SKM-1 (cell line): Measurements from ENCODE around the gene C1orf159.
"Not testable (repeated sequence)": the region's sequence is repeated elsewhere in the genome, so short reads cannot be mapped to it uniquely, and the experiment has no call there.

Experiments
- DNase-seq: peaks from one replicate; lab custom pipeline; 2025; ENCODE audit not compliant: unreplicated experiment; lab: John Stamatoyannopoulos, UW

C1orf159 gene

DNA sequence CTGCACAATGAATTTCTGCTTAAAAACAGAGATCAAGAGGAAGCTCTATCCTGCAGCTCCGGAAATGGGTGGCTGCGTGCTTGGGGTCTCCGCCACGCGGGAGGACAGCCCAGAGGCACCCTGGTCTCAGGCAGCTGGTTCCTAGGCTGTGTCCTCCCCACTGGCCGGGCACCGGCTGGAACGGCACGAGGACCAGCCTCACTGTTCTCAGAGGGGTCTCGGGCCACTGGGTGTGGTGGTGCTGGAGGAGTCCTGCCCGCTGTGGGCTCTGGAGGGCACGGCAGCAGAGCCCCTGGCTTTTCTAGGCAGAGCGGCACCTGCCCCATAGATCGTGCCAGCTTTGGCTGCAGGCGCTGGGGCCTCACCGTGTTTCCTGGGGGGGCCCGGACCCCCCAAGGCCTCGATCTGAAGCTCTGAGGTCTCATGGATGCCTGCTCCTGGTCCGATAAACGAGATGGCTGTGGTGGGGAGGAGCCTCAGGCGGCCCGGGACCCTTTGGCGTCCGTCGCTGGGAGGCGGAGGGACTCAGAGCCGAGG is 33.6 kb downstream of the C1orf159 start:
- DNase-seq, result no peak

DNA sequence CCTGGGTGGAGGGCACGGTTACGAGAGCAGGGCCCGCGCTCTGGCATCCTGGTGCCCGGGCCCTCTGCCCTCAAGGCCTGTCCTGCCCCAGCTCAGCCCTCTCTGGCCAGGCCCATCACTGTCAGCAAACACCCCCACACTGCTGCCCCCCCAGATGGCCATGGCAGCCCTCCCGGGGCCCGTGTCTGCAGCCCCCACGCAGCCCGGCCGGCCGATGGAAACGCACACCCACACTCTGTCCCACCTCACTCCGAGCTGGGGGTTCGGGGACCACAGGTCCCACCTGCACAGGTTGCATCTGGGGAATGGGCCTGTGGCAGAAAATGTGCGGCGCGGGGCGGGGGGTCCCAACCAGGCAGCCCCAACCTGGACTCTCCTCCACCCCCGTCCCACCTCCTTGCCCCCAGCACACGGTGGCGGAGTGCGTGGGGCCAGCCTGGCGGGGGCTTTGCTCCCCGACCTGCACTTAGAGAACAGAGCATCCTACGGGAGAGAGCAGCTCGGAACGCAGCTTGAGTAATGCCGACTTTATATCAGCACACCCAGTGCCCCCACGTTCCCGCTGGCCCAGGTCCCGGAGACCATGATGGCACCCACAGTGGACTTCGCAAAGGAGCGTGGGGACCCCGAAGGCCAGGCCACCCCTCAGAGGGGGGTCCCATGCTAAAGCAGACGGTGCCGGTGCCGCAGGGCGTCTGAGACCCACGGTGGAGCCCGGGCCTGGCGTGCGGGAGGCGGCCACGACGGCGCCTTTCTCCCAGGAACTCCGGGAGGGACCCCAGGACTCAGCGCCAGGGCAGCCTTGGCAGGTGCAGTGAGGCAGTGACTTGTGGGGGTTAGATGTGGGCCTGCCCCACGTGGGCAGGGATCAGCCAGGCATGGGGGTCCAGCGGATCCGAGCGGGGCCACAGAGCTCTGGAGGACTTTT is 34.3 kb downstream of the C1orf159 start:
- no peak for DNase-seq

DNA sequence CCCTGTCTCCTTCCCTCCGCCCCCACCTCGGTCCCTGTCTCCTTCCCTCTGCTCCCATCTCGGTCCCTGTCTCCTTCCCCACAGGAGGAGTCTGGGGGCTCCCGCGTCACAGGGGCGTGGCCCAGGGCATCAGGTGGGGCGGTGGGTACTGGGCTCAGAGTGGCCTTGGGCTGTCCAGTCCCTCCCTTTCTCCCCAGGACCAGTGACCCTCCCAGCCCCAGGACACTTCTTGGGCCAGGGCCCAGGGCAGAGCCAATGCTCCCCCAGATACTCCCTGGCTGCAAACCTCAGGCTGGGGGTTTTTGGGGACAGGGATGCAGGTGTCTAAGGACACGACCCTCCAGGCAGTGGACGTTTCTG is 35.0 kb downstream of the C1orf159 start:
- DNase-seq, result no peak

DNA sequence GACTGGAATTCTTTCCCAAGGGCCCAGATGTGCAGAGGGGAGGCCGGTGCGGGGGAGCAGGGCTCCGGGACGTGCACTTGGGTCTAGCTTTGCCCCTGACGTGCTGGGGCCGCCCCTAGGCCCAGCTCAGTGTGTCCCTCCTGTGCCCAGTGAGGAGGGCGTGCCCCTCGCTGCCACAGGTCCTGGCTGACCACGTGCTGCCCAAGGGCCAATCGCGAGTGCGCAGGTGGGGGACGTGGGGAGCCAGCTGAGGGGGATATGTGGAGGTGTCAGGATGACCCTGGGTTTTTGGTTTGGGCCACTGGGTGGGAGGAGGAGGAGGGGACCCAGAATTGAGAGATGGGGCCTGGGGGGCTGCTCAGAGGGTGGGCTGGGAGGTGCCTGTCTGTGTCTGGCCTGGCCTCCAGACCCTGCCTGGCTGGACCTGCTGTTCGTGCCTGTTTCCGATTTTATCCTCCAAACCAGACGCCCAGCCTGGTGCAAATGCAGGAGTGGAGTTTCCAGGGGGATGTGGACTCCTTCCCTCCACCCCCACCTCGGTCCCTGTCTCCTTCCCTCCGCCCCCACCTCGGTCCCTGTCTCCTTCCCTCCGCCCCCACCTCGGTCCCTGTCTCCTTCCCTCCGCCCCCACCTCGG is 35.6 kb downstream of the C1orf159 start:
- no peak for DNase-seq

DNA sequence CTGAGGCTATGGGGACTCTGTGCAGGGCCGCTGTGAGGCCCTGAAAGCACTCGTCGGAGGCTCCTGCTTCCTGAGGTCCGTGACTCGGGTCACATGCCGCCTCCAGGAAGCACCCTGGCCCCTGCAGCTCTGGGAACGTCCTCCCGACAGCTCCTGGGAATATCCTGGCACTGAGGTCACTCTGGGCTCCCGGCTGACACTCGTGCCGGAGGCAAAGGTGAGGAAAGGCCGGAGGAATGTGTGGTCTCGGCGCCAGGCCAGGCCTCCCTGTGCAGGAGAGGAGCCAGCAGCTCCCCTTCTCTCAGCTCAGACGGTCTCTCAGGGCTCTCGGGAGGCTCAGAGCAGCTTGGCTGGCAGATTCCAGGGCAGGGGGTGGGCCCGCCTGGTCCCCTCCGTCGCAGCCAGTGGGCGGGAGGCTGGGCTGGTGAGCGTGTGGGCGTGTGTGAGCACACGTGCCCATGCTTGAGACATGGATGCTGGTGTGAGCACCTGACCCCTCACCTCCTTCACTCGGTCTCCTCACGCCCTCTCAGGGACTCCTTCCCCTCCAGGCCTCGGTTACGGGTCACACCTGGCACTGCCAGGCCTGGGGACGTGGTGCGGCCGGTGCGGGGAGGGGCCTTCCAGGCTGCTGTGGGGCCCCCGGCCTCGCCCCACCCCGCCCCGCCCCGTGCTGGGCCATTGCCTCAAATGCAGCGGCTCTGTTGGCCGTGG is 36.3 kb downstream of the C1orf159 start:
- no peak for DNase-seq

DNA sequence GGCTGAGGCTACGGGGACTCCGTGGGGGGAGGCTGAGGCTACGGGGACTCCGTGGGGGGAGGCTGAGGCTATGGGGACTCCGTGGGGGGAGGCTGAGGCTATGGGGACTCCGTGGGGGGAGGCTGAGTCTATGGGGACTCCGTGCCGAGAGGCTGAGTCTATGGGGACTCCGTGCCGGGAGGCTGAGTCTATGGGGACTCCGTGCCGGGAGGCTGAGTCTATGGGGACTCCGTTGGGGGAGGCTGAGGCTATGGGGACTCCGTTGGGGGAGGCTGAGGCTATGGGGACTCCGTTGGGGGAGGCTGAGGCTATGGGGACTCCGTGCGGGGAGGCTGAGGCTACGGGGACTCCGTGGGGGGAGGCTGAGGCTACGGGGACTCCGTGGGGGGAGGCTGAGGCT is 38.5 kb downstream of the C1orf159 start:
- not testable (repeated sequence) for DNase-seq

DNA sequence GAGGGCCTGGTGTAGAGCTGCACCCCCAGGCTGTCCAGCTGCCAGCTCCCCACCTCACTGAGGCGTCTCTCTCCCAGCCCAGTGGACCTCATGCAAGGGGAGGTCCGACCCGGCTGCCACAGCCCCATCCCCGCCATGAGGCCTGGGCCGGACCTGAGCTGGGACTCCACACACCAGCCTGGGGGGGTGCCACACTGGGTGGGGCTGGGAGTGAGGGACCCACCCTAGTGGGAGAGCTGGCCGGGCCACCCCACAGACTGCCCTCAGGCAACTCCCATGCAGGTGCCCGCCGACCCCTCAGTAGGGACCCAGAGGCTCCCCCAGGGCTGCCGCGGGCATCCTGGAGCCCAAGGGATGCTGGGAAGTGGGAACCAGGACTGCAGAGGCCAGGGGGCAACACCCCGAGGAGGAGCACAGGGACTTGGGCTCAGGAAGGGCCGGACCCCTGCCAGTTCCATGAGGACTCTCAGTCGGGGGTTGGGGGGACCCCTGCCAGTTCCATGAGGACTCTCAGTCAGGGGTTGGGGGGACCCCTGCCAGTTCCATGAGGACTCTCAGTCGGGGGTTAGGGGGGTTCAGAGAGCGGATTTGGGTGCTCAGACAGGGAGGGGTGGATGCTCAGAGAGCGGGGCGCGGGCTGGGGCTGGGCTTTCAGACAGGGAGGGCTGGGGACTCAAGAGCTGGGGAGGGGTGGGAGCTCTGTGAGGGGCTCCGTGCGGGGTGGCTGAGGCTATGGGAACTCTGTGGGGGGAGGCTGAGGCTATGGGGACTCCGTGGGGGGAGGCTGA is 40.5 kb downstream of the C1orf159 start:
- DNase-seq, result no peak

DNA sequence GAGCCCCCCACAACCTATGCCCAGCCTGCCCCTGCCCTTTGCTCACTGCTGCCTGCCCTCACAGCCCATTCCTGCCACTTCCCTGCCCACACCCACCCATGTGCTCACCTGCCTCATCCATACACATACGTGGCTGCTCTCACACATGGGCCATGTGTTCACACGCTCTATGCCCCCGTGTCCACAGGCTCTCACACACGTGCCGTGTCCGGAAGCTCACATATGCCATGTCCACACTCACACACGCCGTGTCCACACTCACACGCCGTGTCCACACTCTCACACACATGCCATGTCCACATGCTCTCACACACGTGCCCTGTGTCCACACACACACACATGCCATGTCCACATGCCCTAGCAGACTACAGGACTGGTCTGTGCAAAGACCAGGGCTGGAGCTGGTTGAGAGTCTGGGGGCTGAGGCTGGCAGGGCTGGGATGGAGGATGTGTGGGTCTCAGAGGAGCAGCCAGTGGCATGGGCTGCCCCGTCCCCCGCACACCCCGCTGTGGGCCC is 41.2 kb downstream of the C1orf159 start:
- no peak for DNase-seq

DNA sequence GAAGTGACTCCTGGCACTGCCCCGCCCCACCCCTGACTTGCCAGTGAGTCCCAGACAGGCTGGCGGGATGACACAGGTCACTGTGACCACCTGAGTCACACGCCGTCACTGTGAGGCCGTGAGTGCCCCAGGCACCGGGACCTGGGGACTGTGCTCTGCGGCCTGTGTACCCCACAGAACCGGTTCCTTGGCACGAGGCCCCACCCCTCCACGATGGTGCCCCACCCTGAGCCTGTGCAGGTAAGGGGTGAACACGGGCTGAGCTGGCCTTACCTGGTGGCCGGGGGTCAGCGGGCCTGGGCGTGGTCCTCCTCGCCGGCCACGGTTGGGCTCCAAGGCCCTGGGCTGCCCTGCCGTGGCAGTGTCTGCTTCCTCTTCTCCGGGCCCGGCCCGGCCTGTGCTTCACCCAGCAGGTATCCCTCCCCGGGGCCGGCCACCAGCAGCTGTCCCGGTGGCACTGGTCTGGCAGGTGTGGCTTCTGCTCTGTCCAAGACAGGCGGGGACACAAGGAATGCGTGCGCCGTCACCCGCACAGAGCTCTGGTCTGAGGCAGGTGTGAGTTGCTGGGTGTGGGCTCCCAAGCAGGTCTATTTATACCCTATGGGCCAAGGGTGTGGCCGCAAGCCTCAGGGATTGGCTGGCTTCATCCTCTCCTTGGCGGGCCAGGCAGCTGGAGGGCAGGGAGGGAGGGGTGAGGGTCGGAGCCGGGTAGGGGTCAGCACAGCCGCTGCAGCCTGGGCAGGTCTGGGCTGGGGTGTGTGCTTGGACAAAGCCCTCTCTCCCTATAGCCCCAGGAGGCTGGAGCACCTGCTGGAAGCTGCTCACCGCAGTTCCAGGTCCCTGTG is 41.9 kb downstream of the C1orf159 start, which contains the start of gene RNF223:
Gene RNF223 (minus strand): TSS at position 564 of the 845 bp plus-strand sequence. CDS start 1,740 bp downstream, outside the sequence.
- no peak for DNase-seq

DNA sequence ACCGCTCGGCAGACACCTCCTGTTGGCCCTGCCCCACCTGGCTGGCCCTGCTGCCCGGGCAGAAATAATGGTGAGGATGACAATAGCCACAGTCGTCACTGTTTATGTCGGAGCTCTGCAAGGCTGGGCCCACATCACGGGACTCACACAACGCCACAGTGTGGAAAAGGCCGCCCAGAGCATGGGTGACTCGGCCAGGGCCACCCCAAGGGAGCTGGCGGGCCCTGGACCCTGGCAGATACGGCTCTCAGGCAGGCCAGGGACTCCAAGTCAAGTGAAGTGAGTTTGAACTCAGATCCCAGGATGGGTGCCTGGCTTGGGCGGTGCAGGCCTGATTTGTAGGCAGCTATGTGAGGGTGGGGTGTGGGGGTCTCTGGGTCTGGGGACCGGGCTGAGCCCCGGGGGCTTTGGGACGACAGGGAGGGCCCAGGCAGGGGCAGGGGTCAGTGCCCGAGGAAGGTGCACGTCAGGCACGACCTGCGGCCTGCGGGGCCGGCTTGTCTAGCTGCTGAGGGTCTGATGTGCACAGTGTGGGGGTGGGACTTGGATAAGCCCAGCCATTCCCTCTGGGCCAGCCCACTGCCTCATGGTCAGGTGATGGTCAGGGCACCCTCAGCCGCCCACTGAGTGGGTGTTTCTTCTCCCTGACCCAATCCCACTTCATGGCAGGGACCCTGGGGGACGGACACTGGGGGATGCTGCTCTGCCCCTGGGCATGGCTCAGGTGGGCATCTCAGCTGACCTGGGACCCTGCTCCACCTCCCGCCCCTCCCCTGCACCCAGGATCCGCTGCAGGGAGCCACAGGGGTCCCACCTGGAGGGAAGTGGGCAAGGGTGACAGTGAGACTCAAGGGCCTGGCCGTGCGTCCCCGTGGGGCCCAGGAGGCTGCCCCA is 42.8 kb downstream of the C1orf159 start:
- no peak for DNase-seq

DNA sequence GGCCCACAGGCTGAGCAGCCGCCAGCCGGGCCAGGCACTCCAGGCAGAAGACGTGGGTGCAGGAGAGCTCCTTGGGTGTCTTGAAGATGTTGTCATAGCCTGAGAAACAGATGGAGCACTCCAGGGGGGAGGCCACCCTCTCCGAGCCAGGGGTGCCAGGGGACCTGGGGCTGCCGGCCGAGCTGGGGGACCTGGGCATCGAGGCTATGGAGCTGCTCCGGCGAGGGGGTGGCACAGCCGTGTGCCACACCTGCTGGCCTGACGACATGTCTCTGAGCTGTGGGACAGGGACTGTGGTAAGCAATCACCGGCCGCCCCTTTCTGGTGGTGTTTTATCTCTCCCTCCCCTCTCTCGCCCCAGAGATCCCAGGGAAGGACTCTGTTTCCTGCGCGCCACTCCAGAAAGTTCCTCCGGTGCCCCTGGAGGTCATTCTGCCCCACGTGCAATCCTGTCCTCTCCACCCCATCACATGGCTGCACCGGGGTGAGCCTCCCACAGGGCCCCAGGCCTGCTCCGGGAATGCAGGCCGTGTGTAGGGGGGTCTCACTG is 43.5 kb downstream of the C1orf159 start:
- no peak for DNase-seq

DNA sequence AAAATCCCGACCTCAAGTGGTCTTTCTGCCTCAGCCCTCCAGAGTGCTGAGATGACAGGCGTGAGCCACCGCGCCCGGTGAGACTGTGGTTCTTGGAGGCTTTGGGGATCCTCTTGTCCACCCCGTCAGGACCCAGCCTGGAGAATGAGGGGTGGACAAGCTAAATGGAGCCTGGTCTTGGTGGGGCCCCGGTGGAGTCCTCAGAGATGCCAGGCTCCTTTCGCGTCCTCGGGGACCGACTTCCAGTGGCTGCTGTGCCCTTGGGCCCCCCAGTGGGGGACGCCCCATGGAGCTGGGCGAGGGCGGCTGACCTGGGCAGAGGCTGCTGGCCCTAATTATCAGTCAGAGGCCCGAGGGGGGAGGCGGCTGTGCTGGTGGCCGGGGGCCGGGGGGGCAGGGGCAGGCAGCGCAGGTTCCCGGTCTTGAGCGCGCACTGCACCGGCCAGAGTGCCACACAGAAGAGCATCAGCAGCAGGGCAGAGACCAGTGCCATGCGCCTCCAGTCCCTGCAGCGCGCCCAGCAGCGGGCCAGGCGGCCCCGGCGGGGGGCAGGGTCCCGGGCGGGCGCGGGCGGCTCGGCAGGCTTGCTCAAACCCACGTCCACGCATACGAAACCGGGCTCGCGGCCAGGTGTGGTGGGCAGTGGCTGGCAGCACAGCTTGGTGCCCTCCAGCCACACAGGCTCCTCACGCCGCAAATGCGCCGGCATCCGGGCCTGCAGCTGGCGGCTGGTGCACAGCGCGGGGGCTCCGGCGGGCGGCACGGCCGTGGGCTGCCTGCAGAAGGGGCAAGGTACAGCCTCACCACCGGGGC is 44.2 kb downstream of the C1orf159 start:
- no peak for DNase-seq

DNA sequence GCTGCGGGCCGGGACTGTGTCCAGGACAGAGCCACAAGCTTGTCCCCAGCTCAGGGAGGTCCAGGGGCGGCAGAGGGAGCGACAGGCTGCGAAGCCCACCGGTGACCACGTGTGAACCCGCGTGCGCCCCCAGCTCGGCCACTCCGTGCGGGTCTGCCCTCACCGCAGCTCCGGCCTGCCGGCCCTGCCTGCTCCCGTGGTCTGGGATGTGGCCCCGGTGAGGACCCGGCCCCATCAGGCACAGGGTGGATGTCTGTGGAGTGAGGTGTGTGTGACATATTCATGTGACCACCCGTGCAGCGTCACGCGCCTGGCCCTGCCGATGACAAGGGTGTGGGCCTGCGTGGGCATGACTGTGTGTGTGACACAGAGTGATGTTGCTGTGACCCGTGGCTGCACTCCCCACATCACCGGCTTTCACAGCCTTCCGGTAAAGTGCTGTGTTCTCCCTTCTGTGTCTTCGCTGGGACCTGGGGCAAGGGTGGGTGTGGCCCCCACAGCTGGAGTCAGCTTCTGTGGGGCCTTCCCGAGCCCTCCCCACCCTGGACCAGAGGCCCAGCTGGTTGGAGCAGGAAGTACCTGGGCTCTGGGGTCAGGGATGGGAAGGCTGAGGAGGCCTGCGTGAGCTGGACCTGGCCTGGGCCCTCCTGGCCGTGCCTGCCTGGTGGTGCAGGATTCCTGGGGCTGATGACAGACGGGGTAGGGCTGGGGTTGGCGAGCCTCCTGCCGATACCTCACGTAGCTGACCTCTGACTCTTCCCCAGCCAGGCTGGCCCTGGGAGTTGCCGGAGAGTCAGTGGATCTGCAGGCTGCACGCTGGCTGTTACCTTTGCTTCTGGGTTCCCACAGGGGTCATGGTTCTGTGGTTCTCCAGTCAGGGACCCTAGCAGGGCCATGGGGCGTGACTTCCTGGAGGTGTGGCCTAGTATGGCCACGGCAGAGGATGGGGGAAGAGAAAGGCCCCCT is 45.9 kb downstream of the C1orf159 start:
- DNase-seq, result no peak

DNA sequence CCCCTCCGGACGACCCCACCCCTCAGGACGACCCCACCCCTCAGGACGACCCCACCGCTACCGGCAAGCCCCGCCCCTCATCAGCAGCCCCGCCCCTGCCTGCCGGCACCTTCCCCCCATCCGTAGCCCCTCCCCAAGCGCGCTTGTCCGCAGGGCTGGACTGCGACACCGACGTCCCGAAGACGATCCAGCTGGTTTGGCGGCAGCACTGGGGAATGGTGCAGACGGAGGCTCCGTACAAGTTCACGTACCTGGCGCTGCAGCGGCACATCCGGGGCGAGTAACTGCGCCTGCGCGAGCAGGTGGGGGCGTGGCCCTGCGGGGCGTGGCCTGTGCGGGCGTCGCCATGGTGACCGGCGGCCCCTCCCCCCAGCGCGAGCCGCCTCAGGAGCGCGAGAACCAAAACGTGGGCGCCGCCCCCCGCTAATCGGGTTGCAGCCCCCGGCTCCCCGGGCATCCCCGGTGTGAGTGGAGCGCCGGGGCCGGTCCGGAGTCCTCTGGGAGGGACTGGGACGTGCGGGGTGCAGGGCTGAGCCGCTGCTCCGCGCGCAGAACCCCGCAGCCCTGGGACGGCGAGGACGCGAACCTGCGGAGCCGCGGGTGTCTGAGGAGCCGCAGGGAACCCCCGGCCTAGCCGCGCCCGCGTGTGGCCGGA is 46.7 kb downstream of the C1orf159 start:
- DNase-seq, result no peak

DNA sequence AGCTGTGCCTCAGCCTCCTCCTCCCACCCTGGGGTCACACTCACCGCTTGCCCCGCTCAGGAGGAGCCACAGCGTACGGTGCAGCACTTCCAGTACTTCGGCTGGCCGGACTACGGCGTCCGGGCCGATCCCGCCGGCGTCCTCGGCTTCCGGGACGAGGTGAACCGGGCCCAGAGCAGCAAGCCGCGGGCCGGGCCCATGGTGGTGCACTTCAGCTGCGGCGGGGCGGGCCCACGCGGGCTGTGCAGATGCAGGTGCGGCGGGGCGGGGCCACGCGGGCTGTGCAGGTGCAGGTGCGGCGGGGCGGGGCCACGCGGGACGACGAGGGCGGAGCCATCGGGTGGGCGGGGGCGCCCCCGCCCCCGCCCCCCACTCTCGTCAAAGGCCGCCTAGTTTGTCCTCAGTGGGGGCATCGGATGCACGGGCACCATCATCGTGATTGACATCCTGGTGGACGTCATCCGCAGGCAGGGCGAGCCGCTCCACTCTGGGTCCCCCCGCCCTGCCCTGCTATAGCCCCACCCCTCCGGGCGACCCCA is 47.3 kb downstream of the C1orf159 start:
- no peak for DNase-seq
